HG02852 (cell line): ENCODE measurements around the gene WNK1.
"Not testable (repeated sequence)": the region's sequence is repeated elsewhere in the genome, so short reads cannot be mapped to it uniquely, and the experiment has no call there.

Source experiments
- ATAC-seq: cut with Tn5 transposase; IDR thresholded peaks from one replicate; pipeline ENCODE4 v1.9.1; 2021; ENCODE audit warnings: mild to moderate bottlenecking, moderate library complexity; ENCODE audit not compliant: unreplicated experiment

Gene WNK1

DNA sequence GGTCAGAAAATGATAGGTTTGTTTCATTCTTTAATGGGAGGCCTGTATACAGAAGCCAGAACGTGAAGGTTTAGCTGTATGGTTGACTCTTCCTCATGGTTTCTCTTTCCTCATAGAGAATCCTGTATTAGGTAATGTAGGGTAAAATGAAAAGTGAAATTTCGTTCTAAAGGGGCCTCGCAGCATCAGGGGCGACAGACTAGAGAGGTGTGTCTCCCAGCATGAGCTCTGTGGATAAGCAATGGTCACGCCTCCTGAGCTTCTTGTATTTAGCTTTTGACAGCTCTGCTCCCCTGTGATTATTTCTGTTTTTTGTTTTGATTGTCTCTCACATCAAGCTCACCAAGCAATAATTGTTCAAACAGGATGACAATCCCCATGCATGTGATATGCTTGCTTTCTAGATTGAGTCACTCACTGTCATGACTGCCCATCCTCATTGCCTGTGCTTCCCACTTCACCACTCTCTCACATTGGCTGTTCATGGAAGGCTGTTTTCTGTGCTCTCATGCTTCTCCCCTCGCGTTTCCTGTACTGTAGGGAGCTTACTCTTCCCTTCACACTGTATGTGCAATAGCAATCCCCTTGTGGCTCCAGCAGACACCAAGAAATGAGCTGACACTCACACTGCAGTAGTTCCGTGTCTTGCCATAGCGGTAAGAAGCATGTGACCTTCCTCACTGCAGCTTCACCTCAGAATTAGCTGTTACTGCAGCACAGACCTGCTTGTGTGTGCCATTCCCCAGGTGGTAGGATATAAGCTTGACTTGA lies 153.1 kb downstream of the WNK1 start:
- no peak for ATAC-seq

GRCh38 chr12:906062-906585 lies 153.7 kb downstream of the WNK1 start:
- ATAC-seq, result no peak

GRCh38 chr12:907413-908185 lies 155.2 kb downstream of the WNK1 start:
- ATAC-seq, result no peak

GRCh38 chr12:909861-910260 lies 157.5 kb downstream of the WNK1 start:
- no peak for ATAC-seq

GRCh38 chr12:910416-910815 lies 158.0 kb downstream of the WNK1 start:
- ATAC-seq, result no peak

GRCh38 chr12:911191-911826 lies 158.9 kb downstream of the WNK1 start:
- ATAC-seq, result no peak

GRCh38 chr12:912466-913235 lies 160.3 kb downstream of the WNK1 start:
- ATAC-seq, result no peak

GRCh38 chr12:913919-914698 lies 161.7 kb downstream of the WNK1 start:
- no peak for ATAC-seq

- no peak for ATAC-seq
Measured at GRCh38 chr12:915090-915489, 162.7 kb downstream of the WNK1 start.

- no peak for ATAC-seq
Measured at GRCh38 chr12:916240-916639, 163.9 kb downstream of the WNK1 start.

DNA sequence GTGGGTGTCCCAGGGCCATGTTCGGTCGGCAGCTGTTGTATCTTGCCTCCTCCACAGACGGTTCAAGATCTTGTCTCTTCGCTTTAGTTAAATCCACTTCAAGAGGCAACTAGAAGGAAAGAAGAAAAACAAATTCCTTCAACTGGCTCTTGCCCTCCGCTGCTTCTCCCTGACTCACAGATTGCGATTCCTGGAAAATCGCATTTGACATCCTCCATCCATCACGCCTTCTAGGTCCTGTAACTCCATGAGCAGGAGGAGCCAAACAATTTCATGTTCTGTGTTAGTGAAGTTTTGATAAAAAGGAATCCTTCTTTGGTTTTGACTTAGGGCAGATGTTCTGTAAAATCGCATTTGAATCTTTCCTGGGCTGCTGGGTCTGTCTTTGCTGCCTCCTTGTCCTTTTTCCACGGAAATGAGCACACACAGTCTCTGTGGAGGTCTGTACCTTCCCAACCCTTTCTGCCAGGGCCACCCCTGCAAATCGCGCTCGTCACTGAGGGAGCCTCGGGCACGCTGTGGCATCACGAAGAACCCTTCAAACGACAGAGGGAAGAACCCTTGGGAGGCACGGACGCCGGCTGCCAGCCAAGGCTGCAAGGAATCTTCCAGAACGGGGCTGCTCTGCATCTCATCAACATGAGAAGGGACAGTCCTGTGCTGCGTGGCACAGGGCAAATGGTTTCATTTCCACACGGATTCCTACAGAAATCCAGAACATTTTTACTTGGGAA lies 164.5 kb downstream of the WNK1 start:
- ATAC-seq, result no peak

GRCh38 chr12:920676-921075 lies 168.3 kb downstream of the WNK1 start:
- no peak for ATAC-seq

GRCh38 chr12:922285-922684 lies 169.9 kb downstream of the WNK1 start:
- no peak for ATAC-seq

DNA sequence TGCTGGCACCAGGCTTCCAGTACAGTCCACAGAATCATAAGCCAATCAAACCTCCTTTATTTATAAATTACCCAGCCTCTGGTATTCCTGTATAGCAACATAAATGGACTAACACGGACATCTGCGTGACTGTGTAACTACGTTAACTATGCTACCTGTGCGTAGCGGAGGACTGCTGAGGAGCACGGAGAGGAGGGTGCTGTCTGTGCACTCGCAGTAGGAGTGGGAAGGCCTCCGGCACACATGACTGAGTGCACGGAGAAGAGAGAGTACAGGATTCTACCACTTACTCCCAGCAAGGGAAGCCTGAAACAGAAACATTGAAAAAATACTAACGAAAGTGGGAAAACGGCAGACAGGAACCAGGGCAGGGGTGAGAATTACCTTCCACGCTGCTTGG lies 174.3 kb downstream of the WNK1 start:
- ATAC-seq, result no peak

- ATAC-seq, result no peak
Measured at GRCh38 chr12:931060-931459, 178.7 kb downstream of the WNK1 start.

- no peak for ATAC-seq
Measured at GRCh38 chr12:931591-931990, 179.2 kb downstream of the WNK1 start.

GRCh38 chr12:935891-936290 lies 183.5 kb downstream of the WNK1 start:
- ATAC-seq, result not testable (repeated sequence)

- ATAC-seq, result no peak
Measured at GRCh38 chr12:936377-937345, 184.3 kb downstream of the WNK1 start.
